ENCODE measurements around the gene BAZ1B. TPM values are rescaled to one million over a fixed set of nuclear protein-coding genes. Genes with fewer than 3 reads are reported as not detected.

Gene BAZ1B
- total RNA-seq, 2 experiments from 2014 or later = 77.8 to 117 TPM

- no peak for DNase-seq (ENCODE audit: low spot score)
- peaks cover 31% of the 10 kb centered on the region for H3K4me1 ChIP-seq (ENCODE audit: insufficient read depth, low read length, poor library complexity, severe bottlenecking)
- H3K9me3 ChIP-seq (ENCODE audit: low read length) = no peaks in the 10 kb centered on the region
- POLR2A ChIA-PET = interaction anchor here (0.6 to 2.0 kb wide), 5 partner anchors 8 to 111 kb away, joined by 3 to 7 read pairs (median 3); no protein-coding TSS in a partner anchor
- peak overlapping the region; percentile 87 for H3K4me3 ChIP-seq (ENCODE audit: low read depth, low read length, poor library complexity, severe bottlenecking)
- intact Hi-C loops (cut with micrococcal nuclease; ENCODE audit: unreplicated experiment) = no loop called here
- peaks cover 40% of the 10 kb centered on the region for H4K20me1 ChIP-seq (ENCODE audit: insufficient read depth, low read length)
- CTCF ChIA-PET (ENCODE audit: unreplicated experiment) = no interaction called here
- TF ChIP-seq EZH2phosphoT487 (IDR thresholded peaks at IDR 0.05; ENCODE audit: borderline replicate concordance, low read depth, low read length) (no peak), CTCF (conservative IDR thresholded peaks at IDR 0.05; ENCODE audit: low read length) (no peak)
- peaks cover 90% of the 10 kb centered on the region for H3K79me2 ChIP-seq (ENCODE audit: insufficient read depth, low read depth, low read length)
- H3K4me2 ChIP-seq (ENCODE audit: low read length) = peak overlapping the region; percentile 95
- H2AFZ ChIP-seq (ENCODE audit: low read length) = no peak overlapping the region
- no TSS peak for BruUV-seq (replicated peaks)
- no peak overlapping the region for H3K27ac ChIP-seq (ENCODE audit: low read depth, low read length, poor library complexity, severe bottlenecking)
- H3K9me2 ChIP-seq (ENCODE audit: insufficient read depth, low read length) = no peaks in the 10 kb centered on the region
- H3K36me3 ChIP-seq (ENCODE audit: insufficient read depth, low read length) = peaks cover 80% of the 10 kb centered on the region
Measured at GRCh38 chr7:73518470-73518869, 3.6 kb downstream of the BAZ1B start.

GRCh38 chr7:73517241-73517995, 4.7 kb downstream of the BAZ1B start:
- TF ChIP-seq EZH2phosphoT487 (IDR thresholded peaks at IDR 0.05; ENCODE audit: borderline replicate concordance, low read depth, low read length) = no peak
- no peak for TF ChIP-seq CTCF (conservative IDR thresholded peaks at IDR 0.05; ENCODE audit: low read length)
- no peak overlapping the region for H2AFZ ChIP-seq (ENCODE audit: low read length)
- ChIA-PET POLR2A (no interaction called here), CTCF (ENCODE audit: unreplicated experiment) (no interaction called here)
- H3K27ac ChIP-seq (ENCODE audit: low read depth, low read length, poor library complexity, severe bottlenecking) = no peak overlapping the region
- peaks cover 90% of the 10 kb centered on the region for H3K36me3 ChIP-seq (ENCODE audit: insufficient read depth, low read length)
- intact Hi-C loops (cut with micrococcal nuclease; ENCODE audit: unreplicated experiment) = no loop called here
- H3K4me1 ChIP-seq (ENCODE audit: insufficient read depth, low read length, poor library complexity, severe bottlenecking) = peaks cover 24% of the 10 kb centered on the region
- BruUV-seq (replicated peaks) = no TSS peak
- no peak overlapping the region for H3K4me3 ChIP-seq (ENCODE audit: low read depth, low read length, poor library complexity, severe bottlenecking)
- no peaks in the 10 kb centered on the region for H3K9me3 ChIP-seq (ENCODE audit: low read length)
- peaks cover 51% of the 10 kb centered on the region for H4K20me1 ChIP-seq (ENCODE audit: insufficient read depth, low read length)
- H3K4me2 ChIP-seq (ENCODE audit: low read length) = no peak overlapping the region; the same call in 1 of the 2 replicates
- no peaks in the 10 kb centered on the region for H3K9me2 ChIP-seq (ENCODE audit: insufficient read depth, low read length)
- H3K79me2 ChIP-seq (ENCODE audit: insufficient read depth, low read depth, low read length) = peaks cover 94% of the 10 kb centered on the region
- DNase-seq (ENCODE audit: low spot score) = no peak

DNA sequence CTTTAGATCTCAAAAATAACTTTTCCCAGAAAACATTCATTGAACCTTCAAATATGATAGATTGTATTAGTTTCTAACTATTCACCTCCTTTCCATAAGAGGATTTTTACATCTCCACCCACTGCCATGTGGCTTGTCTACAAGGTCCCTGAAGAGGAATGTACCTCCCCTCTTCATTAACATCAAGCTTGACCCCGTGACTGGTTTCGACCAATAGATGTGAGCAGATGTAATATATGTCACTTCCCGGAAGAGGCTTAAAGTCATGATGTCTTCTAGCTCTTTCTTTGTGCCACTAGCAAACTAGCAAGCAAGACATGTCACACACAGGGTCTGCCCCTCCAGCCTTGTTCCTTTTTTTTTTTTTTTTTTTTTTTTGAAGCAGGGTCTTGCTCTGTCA, 6.9 kb downstream of the BAZ1B start:
- ChIA-PET POLR2A (interaction anchor here (0.6 to 1.0 kb wide), 3 partner anchors 9 to 668 kb away, joined by 3 to 5 read pairs (median 4); no protein-coding TSS in a partner anchor), CTCF (ENCODE audit: unreplicated experiment) (no interaction called here)
- Histone ChIP-seq H3K9me2 (ENCODE audit: insufficient read depth, low read length) (no peaks in the 10 kb centered on the region), H3K27ac (ENCODE audit: low read depth, low read length, poor library complexity, severe bottlenecking) (no peak overlapping the region), H2AFZ (ENCODE audit: low read length) (no peak overlapping the region), H3K79me2 (ENCODE audit: insufficient read depth, low read depth, low read length) (peaks cover 100% of the 10 kb centered on the region), H3K36me3 (ENCODE audit: insufficient read depth, low read length) (peaks cover 98% of the 10 kb centered on the region), H4K20me1 (ENCODE audit: insufficient read depth, low read length) (peaks cover 53% of the 10 kb centered on the region), H3K4me1 (ENCODE audit: insufficient read depth, low read length, poor library complexity, severe bottlenecking) (peaks cover 24% of the 10 kb centered on the region), H3K9me3 (ENCODE audit: low read length) (no peaks in the 10 kb centered on the region), H3K4me3 (ENCODE audit: low read depth, low read length, poor library complexity, severe bottlenecking) (no peak overlapping the region), H3K4me2 (ENCODE audit: low read length) (no peak overlapping the region)
- DNase-seq (ENCODE audit: low spot score) = peak; percentile 43
- intact Hi-C loops (cut with micrococcal nuclease; ENCODE audit: unreplicated experiment) = no loop called here
- BruUV-seq (replicated peaks) = no TSS peak
- TF ChIP-seq EZH2phosphoT487 (IDR thresholded peaks at IDR 0.05; ENCODE audit: borderline replicate concordance, low read depth, low read length) = no peak
- TF ChIP-seq CTCF (conservative IDR thresholded peaks at IDR 0.05; ENCODE audit: low read length) = no peak

All from OCI-LY7 (cell line).